GM12891 (cell line): ENCODE measurements around the gene MKNK2. TPM values are rescaled to one million over a fixed set of nuclear protein-coding genes. Genes with fewer than 3 reads are reported as not detected.
"Not testable (repeated sequence)": the region's sequence is repeated elsewhere in the genome, so short reads cannot be mapped to it uniquely, and the experiment has no call there.

Source experiments
- DNase-seq: peaks from one replicate; pipeline ENCODE4 v3.0.0; 2011; ENCODE audit warnings: low spot score; ENCODE audit not compliant: insufficient read length
- FAIRE-seq: peaks from 2 replicates; lab custom pipeline; 2011; peaks lifted over from hg19 to GRCh38; lab: Jason Lieb, UNC
- PAX5 ChIP-seq: IDR thresholded peaks from 2 replicates; pipeline ENCODE4 v1.6.1; 2011; ENCODE audit warnings: low read length, moderate library complexity, mild to moderate bottlenecking; ENCODE audit not compliant: insufficient read depth, severe bottlenecking
- POLR2A ChIP-seq: IDR thresholded peaks from 2 replicates; pipeline ENCODE4 v1.6.1; 2011; ENCODE audit warnings: low read depth, low read length, control low read depth
- POLR2AphosphoS5 ChIP-seq: IDR thresholded peaks from 2 replicates; pipeline ENCODE4 v1.6.1; 2011; ENCODE audit warnings: low read depth, low read length, control low read depth
- POU2F2 ChIP-seq: IDR thresholded peaks from 2 replicates; pipeline ENCODE4 v1.6.1; 2011; ENCODE audit warnings: low read depth, mild to moderate bottlenecking, control low read depth, low read length, moderate library complexity
- SPI1 ChIP-seq: IDR thresholded peaks from 2 replicates; pipeline ENCODE4 v1.6.1; 2011; ENCODE audit warnings: low read depth, low read length, control low read depth
- TAF1 ChIP-seq: IDR thresholded peaks from 2 replicates; pipeline ENCODE4 v1.6.1; 2011; ENCODE audit warnings: low read depth, low read length, control low read depth
- polyA plus RNA-seq: library from polyadenylated mRNA; unstranded; fragments of >200 nt; gene quantifications from one replicate; pipeline ENCODE4 v1.2.1, GENCODE V29; 2012; ENCODE audit warnings: low read depth, missing spikeins, inconsistent platforms; ENCODE audit not compliant: missing spikeins

MKNK2 gene
- polyA plus RNA-seq, result 178 TPM

- DNase-seq, result peak; percentile 87
- FAIRE-seq, result peak; percentile 100
- TF ChIP-seq POLR2AphosphoS5, result peak; percentile 98
- TF ChIP-seq PAX5, result no peak
- TF ChIP-seq SPI1, result no peak
- TF ChIP-seq POLR2A, result peak; percentile 99
- peak; percentile 89 for TF ChIP-seq POU2F2
- TF ChIP-seq TAF1, result peak; percentile 87
Observed at GRCh38 chr19:2050991-2051772, at the start of gene MKNK2. TSS of gene MKNK2 (minus strand) at chr19:2051244. CDS start at chr19:2050851, 393 bp downstream.

DNA sequence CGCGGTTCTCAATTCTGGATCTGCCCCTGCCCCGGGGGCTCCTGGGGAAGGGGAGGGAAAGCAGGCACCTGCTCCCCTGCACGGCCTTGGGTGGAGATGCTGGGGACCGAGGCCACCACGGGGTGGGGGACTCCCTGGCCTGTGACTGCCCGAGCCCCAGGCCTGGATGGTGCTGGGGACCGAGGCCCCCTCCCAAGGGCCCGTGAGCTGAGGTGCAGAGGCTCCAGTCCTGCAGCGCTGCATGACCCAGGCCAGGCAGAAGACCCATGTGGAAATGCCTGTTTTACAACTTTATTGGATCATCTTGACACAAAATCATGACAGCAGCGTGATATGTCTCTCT lies 49.6 kb upstream of the MKNK2 start:
- FAIRE-seq, result no peak
- no peak for DNase-seq
- TF ChIP-seq POLR2AphosphoS5, result no peak
- no peak for TF ChIP-seq PAX5
- no peak for TF ChIP-seq SPI1
- no peak for TF ChIP-seq TAF1
- TF ChIP-seq POU2F2, result no peak
- TF ChIP-seq POLR2A, result no peak

- no peak for FAIRE-seq
- TF ChIP-seq POLR2AphosphoS5 (no peak; the same call in 1 of the 2 replicates), POLR2A (no peak), TAF1 (no peak), SPI1 (no peak), POU2F2 (no peak), PAX5 (no peak)
- no peak for DNase-seq
Observed at GRCh38 chr19:2099937-2100718, 49.1 kb upstream of the MKNK2 start.

- FAIRE-seq (no peak), DNase-seq (no peak)
- TF ChIP-seq POU2F2 (no peak), POLR2A (no peak), PAX5 (no peak), POLR2AphosphoS5 (no peak), SPI1 (no peak), TAF1 (no peak)
Observed at GRCh38 chr19:2099054-2099501, 48.0 kb upstream of the MKNK2 start.

GRCh38 chr19:2097886-2098327 lies 46.9 kb upstream of the MKNK2 start:
- FAIRE-seq (no peak), DNase-seq (no peak)
- no peak for TF ChIP-seq SPI1
- TF ChIP-seq TAF1, result no peak
- no peak for TF ChIP-seq PAX5
- no peak for TF ChIP-seq POU2F2
- no peak for TF ChIP-seq POLR2A
- no peak for TF ChIP-seq POLR2AphosphoS5

- FAIRE-seq (no peak), DNase-seq (no peak)
- TF ChIP-seq POLR2AphosphoS5, result no peak
- TF ChIP-seq PAX5, result no peak
- TF ChIP-seq POLR2A, result no peak
- TF ChIP-seq TAF1, result no peak
- TF ChIP-seq POU2F2, result no peak
- no peak for TF ChIP-seq SPI1
Observed at GRCh38 chr19:2097203-2097885, 46.3 kb upstream of the MKNK2 start.

- FAIRE-seq, result peak; percentile 100
- no peak for TF ChIP-seq POLR2A
- TF ChIP-seq PAX5, result no peak
- no peak for TF ChIP-seq POLR2AphosphoS5
- TF ChIP-seq POU2F2, result no peak
- no peak for TF ChIP-seq SPI1
- 0 out of 2 replicates have a peak, but pooled peaks have one; percentile 20 for TF ChIP-seq TAF1
Observed at GRCh38 chr19:2096480-2097202, 45.6 kb upstream of the MKNK2 start, which contains the start of gene IZUMO4. TSS of gene IZUMO4 (plus strand) at chr19:2096915. CDS start at chr19:2096946, 31 bp downstream.

GRCh38 chr19:2096034-2096479 lies 45.0 kb upstream of the MKNK2 start, which contains the start of gene MOB3A:
TSS of gene MOB3A (minus strand) at chr19:2096326. CDS start at chr19:2078560, 17,766 bp downstream.
- FAIRE-seq, result no peak

More at GRCh38 chr19:2096480-2097202, 45.6 kb upstream of the MKNK2 start, which contains the start of gene IZUMO4:
- DNase-seq, result peak; percentile 98

GRCh38 chr19:2091926-2092525 lies 41.0 kb upstream of the MKNK2 start:
- DNase-seq, FAIRE-seq: not testable (repeated sequence)

More at GRCh38 chr19:2096034-2096479, 45.0 kb upstream of the MKNK2 start, which contains the start of gene MOB3A:
- DNase-seq, result no peak
- TF ChIP-seq SPI1 (no peak), POU2F2 (peak; percentile 69), POLR2A (peak; percentile 38; the same call in 1 of the 2 replicates), PAX5 (peak; percentile 73), POLR2AphosphoS5 (0 out of 2 replicates have a peak, but pooled peaks have one; percentile 21), TAF1 (peak; percentile 71; the same call in 1 of the 2 replicates)
